Neural progenitor cell (in vitro differentiated cells): ENCODE results near the gene HDDC2. TPM values are rescaled to one million over a fixed set of nuclear protein-coding genes. Genes with fewer than 3 reads are reported as not detected.
"Not testable (repeated sequence)": the region's sequence is repeated elsewhere in the genome, so short reads cannot be mapped to it uniquely, and the experiment has no call there.

Experiments used
- DNase-seq: peaks from one replicate; pipeline ENCODE4 v3.0.0-alpha.2; 2016; ENCODE audit warnings: low spot score
- H2AFZ ChIP-seq: fragments of 200-600 bp; sonication (generic); replicated peaks from 2 replicates; pipeline ENCODE4 v1.6.1; 2016; ENCODE audit warnings: antibody characterized with exemption
- H3F3A ChIP-seq: fragments of 200-600 bp; sonication (generic); 2 replicates; pipeline ENCODE4 v1.6.1; 2016; ENCODE audit warnings: antibody characterized with exemption, low read depth
- H3K27ac ChIP-seq: fragments of 200-600 bp; sonication (generic); 2 replicates; pipeline ENCODE4 v1.5.1; 2016; ENCODE audit warnings: mild to moderate bottlenecking
- H3K27me3 ChIP-seq: fragments of 200-600 bp; sonication (generic); 2 replicates; pipeline ENCODE4 v1.6.1; 2016; ENCODE audit warnings: mild to moderate bottlenecking, moderate library complexity
- H3K36me3 ChIP-seq: fragments of 200-600 bp; sonication (generic); 2 replicates; pipeline ENCODE4 v1.5.1; 2016
- H3K4me1 ChIP-seq: fragments of 200-600 bp; sonication (generic); 2 replicates; pipeline ENCODE4 v1.6.1; 2016; ENCODE audit warnings: mixed run types
- H3K4me2 ChIP-seq: fragments of 200-600 bp; sonication (generic); 2 replicates; pipeline ENCODE4 v1.6.1; 2016
- H3K4me3 ChIP-seq: fragments of 200-600 bp; sonication (generic); 2 replicates; pipeline ENCODE4 v1.5.1; 2016
- H3K79me2 ChIP-seq: fragments of 200-600 bp; sonication (generic); 2 replicates; pipeline ENCODE4 v1.6.1; 2016; ENCODE audit warnings: low read depth
- H3K9ac ChIP-seq: fragments of 200-600 bp; sonication (generic); 2 replicates; pipeline ENCODE4 v1.6.1; 2016
- H3K9me3 ChIP-seq: fragments of 200-600 bp; sonication (generic); 2 replicates; pipeline ENCODE4 v1.5.1; 2016; ENCODE audit warnings: low read depth
- H4K20me1 ChIP-seq: fragments of 200-600 bp; sonication (generic); 2 replicates; pipeline ENCODE4 v1.6.1; 2016; ENCODE audit warnings: low read depth
- H3K27ac Mint-ChIP-seq: 3 replicates; pipeline ENCODE4 v1.8.0; 2021; ENCODE audit warnings: mixed read lengths
- H3K27me3 Mint-ChIP-seq: 2 replicates; pipeline ENCODE4 v1.8.0; 2022; ENCODE audit warnings: low read depth, mild to moderate bottlenecking, inconsistent platforms, moderate library complexity, mixed read lengths; ENCODE audit not compliant: insufficient read depth
- H3K36me3 Mint-ChIP-seq: 3 replicates; pipeline ENCODE4 v1.8.0; 2021; ENCODE audit warnings: mixed read lengths
- H3K4me1 Mint-ChIP-seq: 3 replicates; pipeline ENCODE4 v1.8.0; 2021; ENCODE audit warnings: mixed read lengths
- H3K4me3 Mint-ChIP-seq: 3 replicates; pipeline ENCODE4 v1.8.0; 2021; ENCODE audit warnings: mild to moderate bottlenecking, moderate library complexity, mixed read lengths
- H3K9me3 Mint-ChIP-seq: 3 replicates; pipeline ENCODE4 v1.8.0; 2020; ENCODE audit warnings: mixed read lengths
- EZH2 ChIP-seq: fragments of 200-600 bp; sonication (generic); IDR thresholded peaks from 2 replicates; pipeline ENCODE4 v1.6.1; 2017; ENCODE audit warnings: antibody characterized with exemption, mild to moderate bottlenecking, moderate library complexity
- EZH2phosphoT487 ChIP-seq: fragments of 200-600 bp; sonication (generic); IDR thresholded peaks from 2 replicates; pipeline ENCODE4 v1.6.1; 2017; ENCODE audit warnings: antibody characterized with exemption
- total RNA-seq: library from RNA; depleted of rRNA; stranded (reverse); fragments of >200 nt; gene quantifications from 2 replicates; pipeline ENCODE4 v1.2.3, GENCODE V29; 2015; ENCODE audit warnings: low replicate concordance
- TF ChIP-seq, protein P1 (sequence below): fragments of 200-600 bp; sonication (generic); IDR thresholded peaks from 2 replicates; pipeline ENCODE4 v1.5.1; 2017; ENCODE audit warnings: antibody characterized with exemption, mild to moderate bottlenecking

HDDC2 gene
- total RNA-seq, 1 donor from 2014 or later = 114 TPM

DNA sequence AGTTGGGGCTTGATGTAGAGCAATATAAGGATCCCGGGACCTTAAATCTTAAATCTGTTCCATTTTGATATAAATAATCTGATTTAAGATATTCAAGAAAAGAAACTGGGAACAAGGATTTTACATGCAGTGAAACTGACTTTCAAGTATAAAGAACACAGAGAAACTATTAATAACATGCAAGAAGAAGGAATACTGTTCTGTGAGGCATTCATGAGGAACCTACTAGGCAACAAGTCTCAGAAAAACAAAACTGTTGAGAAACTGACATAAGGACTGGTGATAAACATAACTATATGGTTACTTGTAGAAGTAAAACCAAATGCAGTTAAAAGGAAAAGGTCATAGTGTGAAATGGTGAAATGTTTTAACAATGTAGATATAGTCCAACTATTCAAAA, 15.8 kb downstream of the HDDC2 start:
- no peaks in the 10 kb centered on the region for H3K4me1 ChIP-seq
- peaks cover 5% of the 10 kb centered on the region for H3K9me3 ChIP-seq
- Mint-ChIP-seq H3K4me1 (no peaks in the 10 kb centered on the region), H3K36me3 (peaks cover 75% of the 10 kb centered on the region), H3K9me3 (peaks cover 59% of the 10 kb centered on the region), H3K4me3 (no peak overlapping the region), H3K27me3 (no peaks in the 10 kb centered on the region), H3K27ac (no peak overlapping the region)
- TF ChIP-seq, protein P1, sequence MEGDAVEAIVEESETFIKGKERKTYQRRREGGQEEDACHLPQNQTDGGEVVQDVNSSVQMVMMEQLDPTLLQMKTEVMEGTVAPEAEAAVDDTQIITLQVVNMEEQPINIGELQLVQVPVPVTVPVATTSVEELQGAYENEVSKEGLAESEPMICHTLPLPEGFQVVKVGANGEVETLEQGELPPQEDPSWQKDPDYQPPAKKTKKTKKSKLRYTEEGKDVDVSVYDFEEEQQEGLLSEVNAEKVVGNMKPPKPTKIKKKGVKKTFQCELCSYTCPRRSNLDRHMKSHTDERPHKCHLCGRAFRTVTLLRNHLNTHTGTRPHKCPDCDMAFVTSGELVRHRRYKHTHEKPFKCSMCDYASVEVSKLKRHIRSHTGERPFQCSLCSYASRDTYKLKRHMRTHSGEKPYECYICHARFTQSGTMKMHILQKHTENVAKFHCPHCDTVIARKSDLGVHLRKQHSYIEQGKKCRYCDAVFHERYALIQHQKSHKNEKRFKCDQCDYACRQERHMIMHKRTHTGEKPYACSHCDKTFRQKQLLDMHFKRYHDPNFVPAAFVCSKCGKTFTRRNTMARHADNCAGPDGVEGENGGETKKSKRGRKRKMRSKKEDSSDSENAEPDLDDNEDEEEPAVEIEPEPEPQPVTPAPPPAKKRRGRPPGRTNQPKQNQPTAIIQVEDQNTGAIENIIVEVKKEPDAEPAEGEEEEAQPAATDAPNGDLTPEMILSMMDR = no peak
- TF ChIP-seq EZH2phosphoT487 (no peak), EZH2 (no peak)
- no peak overlapping the region for H3K4me2 ChIP-seq
- peaks cover 23% of the 10 kb centered on the region for H3K36me3 ChIP-seq
- no peaks in the 10 kb centered on the region for H3F3A ChIP-seq
- no peak overlapping the region for H3K9ac ChIP-seq
- no peaks in the 10 kb centered on the region for H4K20me1 ChIP-seq
- no peak overlapping the region for H3K4me3 ChIP-seq
- H3K79me2 ChIP-seq = peaks cover 26% of the 10 kb centered on the region
- H2AFZ ChIP-seq = no peak overlapping the region
- no peak for DNase-seq
- no peak overlapping the region for H3K27ac ChIP-seq
- H3K27me3 ChIP-seq = no peaks in the 10 kb centered on the region

DNA sequence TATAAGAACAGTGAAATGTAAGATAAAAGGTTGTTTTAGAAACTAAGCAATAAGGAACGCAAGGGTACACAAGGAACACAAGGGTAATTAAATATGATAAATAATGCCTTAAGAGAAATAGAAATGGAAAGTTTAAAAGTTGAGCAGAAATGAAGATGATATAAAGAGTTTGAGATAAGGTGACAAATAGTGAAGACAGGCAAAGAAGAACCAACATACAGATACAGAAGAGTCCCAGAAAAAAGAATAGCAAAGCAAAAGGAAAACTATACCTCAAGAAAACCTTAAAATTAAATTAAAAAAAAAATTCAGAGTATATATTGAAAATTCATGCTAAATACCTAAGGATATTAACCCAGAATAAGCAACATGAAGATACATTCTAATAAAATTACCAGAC, 16.4 kb downstream of the HDDC2 start:
- Histone ChIP-seq H3K27me3 (no peaks in the 10 kb centered on the region), H3K36me3 (peaks cover 23% of the 10 kb centered on the region), H2AFZ (no peak overlapping the region), H3K4me2 (no peak overlapping the region), H4K20me1 (no peaks in the 10 kb centered on the region), H3K4me1 (no peaks in the 10 kb centered on the region), H3K9ac (no peak overlapping the region), H3K79me2 (peaks cover 26% of the 10 kb centered on the region), H3F3A (no peaks in the 10 kb centered on the region), H3K4me3 (no peak overlapping the region), H3K9me3 (peaks cover 5% of the 10 kb centered on the region), H3K27ac (no peak overlapping the region)
- Mint-ChIP-seq H3K27ac (no peak overlapping the region), H3K9me3 (peaks cover 61% of the 10 kb centered on the region), H3K27me3 (no peaks in the 10 kb centered on the region), H3K36me3 (peaks cover 78% of the 10 kb centered on the region), H3K4me3 (no peak overlapping the region), H3K4me1 (no peaks in the 10 kb centered on the region)
- no peak for DNase-seq
- TF ChIP-seq EZH2phosphoT487 (no peak), EZH2 (no peak)

DNA sequence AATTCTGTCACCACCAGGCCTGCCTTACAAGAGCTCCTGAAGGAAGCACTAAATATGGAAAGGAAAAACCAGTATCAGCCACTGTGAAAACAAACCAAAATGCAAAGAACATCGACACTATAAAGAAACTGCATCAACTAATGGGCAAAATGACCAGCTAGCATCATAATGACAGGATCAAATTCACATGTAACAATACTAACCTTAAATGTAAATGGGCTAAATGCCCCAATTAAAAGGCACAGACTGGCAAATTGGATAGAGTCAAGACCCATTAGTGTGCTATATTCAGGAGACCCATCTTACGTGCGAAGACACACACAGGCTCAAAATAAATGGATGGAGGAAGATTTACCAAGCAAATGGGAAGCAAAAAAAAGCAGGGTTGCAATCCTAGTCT, 19.3 kb downstream of the HDDC2 start:
- not testable (repeated sequence) for H3K4me1 ChIP-seq, H4K20me1 ChIP-seq, H3K4me2 ChIP-seq, H3K4me1 Mint-ChIP-seq, H3K4me3 ChIP-seq, H3K27me3 Mint-ChIP-seq, H3K27me3 ChIP-seq, DNase-seq, H3K4me3 Mint-ChIP-seq, H2AFZ ChIP-seq, H3F3A ChIP-seq, H3K9me3 ChIP-seq, H3K27ac Mint-ChIP-seq, H3K9ac ChIP-seq, H3K27ac ChIP-seq
- H3K79me2 ChIP-seq = peaks cover 26% of the 10 kb centered on the region
- peaks cover 18% of the 10 kb centered on the region for H3K36me3 ChIP-seq
- peaks cover 55% of the 10 kb centered on the region for H3K9me3 Mint-ChIP-seq
- H3K36me3 Mint-ChIP-seq = peaks cover 76% of the 10 kb centered on the region

DNA sequence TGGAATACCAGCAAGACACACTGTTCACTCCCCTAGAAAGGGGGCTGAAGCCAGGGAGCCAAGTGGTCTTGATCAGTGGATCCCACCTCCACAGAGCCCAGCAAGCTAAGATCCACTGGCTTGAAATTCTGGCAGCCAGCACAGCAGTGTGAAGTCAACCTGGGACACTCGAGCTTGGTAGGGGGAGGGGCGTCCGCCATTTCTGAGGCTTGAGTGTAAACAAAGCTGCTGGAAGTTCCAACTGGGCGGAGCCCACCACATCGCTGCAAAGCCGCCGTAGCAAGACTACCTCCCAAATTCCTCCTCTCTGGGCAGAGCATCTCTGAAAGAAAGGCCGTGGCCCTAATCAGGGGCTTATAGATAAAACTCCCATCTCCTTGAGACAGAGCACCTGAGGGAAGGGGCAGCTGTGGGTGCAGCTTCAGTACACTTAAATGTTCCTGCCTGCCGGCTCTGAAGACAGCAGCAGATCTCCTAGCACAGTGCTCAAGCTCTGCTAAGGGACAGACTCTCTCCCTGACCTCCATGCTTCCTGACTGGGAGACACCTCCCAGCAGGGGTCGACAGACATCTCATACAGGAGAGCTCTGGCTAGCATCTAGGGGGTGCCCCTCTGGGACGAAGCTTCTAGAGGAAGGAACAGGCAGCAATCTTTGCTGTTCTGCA, 21.3 kb downstream of the HDDC2 start:
- H2AFZ ChIP-seq, H3F3A ChIP-seq, H3K27ac Mint-ChIP-seq, H3K9me3 ChIP-seq, H3K27me3 ChIP-seq, H3K9ac ChIP-seq, H3K36me3 ChIP-seq, H3K4me1 ChIP-seq, H3K4me3 Mint-ChIP-seq, H3K4me2 ChIP-seq, H3K27ac ChIP-seq, H4K20me1 ChIP-seq, H3K4me1 Mint-ChIP-seq, H3K27me3 Mint-ChIP-seq, H3K4me3 ChIP-seq: not testable (repeated sequence)
- H3K79me2 ChIP-seq = peaks cover 23% of the 10 kb centered on the region
- H3K9me3 Mint-ChIP-seq = peaks cover 44% of the 10 kb centered on the region
- H3K36me3 Mint-ChIP-seq = peaks cover 61% of the 10 kb centered on the region
- peak; percentile 51 for DNase-seq

DNA sequence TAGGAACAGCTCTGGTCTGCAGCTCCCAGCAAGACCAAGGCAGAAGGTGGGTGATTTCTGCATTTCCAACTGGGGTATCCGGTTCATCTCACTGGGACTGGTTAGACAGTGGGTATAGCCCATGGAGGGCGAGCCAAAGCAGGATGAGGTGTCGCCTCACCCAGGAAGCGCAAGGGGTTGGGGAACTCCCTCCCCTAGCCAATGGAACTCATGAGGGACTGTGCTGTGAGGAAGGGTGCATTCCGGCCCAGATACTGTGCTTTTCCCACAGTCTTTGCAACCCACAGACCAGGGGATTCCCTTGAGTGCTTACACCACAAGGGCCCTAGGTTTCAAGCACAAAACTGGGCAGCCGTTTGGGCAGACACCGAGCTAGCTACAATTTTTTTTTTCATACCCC, 21.8 kb downstream of the HDDC2 start:
- Histone ChIP-seq H2AFZ (no peak overlapping the region), H3K9me3 (no peaks in the 10 kb centered on the region), H3K9ac (no peak overlapping the region), H3F3A (no peaks in the 10 kb centered on the region), H3K79me2 (peaks cover 23% of the 10 kb centered on the region), H3K36me3 (peaks cover 4% of the 10 kb centered on the region), H3K4me1 (no peaks in the 10 kb centered on the region), H3K27me3 (no peaks in the 10 kb centered on the region), H3K4me3 (no peak overlapping the region), H3K4me2 (no peak overlapping the region), H4K20me1 (no peaks in the 10 kb centered on the region), H3K27ac (no peak overlapping the region)
- Mint-ChIP-seq H3K27ac (no peak overlapping the region), H3K9me3 (peaks cover 41% of the 10 kb centered on the region), H3K36me3 (peaks cover 58% of the 10 kb centered on the region), H3K4me1 (peaks cover 5% of the 10 kb centered on the region), H3K4me3 (no peak overlapping the region), H3K27me3 (no peaks in the 10 kb centered on the region)
- TF ChIP-seq, protein P1 = no peak
- TF ChIP-seq EZH2phosphoT487 (no peak), EZH2 (no peak)
- no peak for DNase-seq
